ENCODE measurements around the gene KCNH8. TPM values are rescaled to one million over a fixed set of nuclear protein-coding genes. Genes with fewer than 3 reads are reported as not detected.

The KCNH8 gene
- polyA plus RNA-seq, 3 donors: 0.03 TPM; not detected in 2

GRCh38 chr3:19154693-19155250, 6.5 kb downstream of the KCNH8 start:
- H3K9me3 Mint-ChIP-seq: no peaks in the 10 kb centered on the region
- no peaks in the 10 kb centered on the region for H3K79me2 ChIP-seq (ENCODE audit: insufficient read depth, low read length)
- no peaks in the 10 kb centered on the region for H4K20me1 ChIP-seq (ENCODE audit: insufficient read depth, low read length)
- H3K36me3 ChIP-seq (replicated peaks in 1 of 2; ENCODE audit: control insufficient read depth in 1 of 2, insufficient read depth in 2 of 2, low read length in 2 of 2): no peaks in the 10 kb centered on the region
- H3K4me3 ChIP-seq (replicated peaks in 1 of 3; ENCODE audit: low read depth in 2 of 3, low read length in 3 of 3): no peak overlapping the region
- no peaks in the 10 kb centered on the region for H3K9me3 ChIP-seq (replicated peaks in 1 of 2; ENCODE audit: control insufficient read depth in 1 of 2, insufficient read depth in 1 of 2, low read length in 2 of 2)
- no peak for TF ChIP-seq CTCF (IDR thresholded peaks at IDR 0.05)
- H3K36me3 Mint-ChIP-seq: no peaks in the 10 kb centered on the region
- H3K4me3 Mint-ChIP-seq: no peak overlapping the region
- peaks cover 6 to 11% of the 10 kb centered on the region in 2 donors for H3K27me3 ChIP-seq (ENCODE audit: control insufficient read depth in 2 of 2, insufficient read depth in 2 of 2, low read length in 2 of 2)
- no peak for DNase-seq
- no peak overlapping the region for H3K27ac Mint-ChIP-seq
- no peaks in the 10 kb centered on the region for H3K4me1 Mint-ChIP-seq
- no peaks in the 10 kb centered on the region for H3K4me1 ChIP-seq (ENCODE audit: control insufficient read depth in 1 of 2, insufficient read depth in 2 of 2, low read length in 2 of 2)
- H3K9ac ChIP-seq (ENCODE audit: insufficient read depth, low read length, poor library complexity, severe bottlenecking): no peak overlapping the region
- H2AFZ ChIP-seq (ENCODE audit: insufficient read depth, low read depth, low read length, poor library complexity, severe bottlenecking): no peak overlapping the region
- intact Hi-C loops (cut with micrococcal nuclease): no loop called here
- H3K27ac ChIP-seq (ENCODE audit: low read depth in 1 of 2, low read length in 2 of 2): no peak overlapping the region
- WGBS (ENCODE audit: insufficient coverage): 100% methylated on average over 1 of the region's 3 CpGs
- peaks cover 5 to 10% (median 7%) of the 10 kb centered on the region in 3 donors for H3K27me3 Mint-ChIP-seq (ENCODE audit: low read depth in 3 of 3)
- no peak overlapping the region for H3K4me2 ChIP-seq (replicated peaks; ENCODE audit: extremely low read depth, low read length, poor library complexity, severe bottlenecking)

- Histone ChIP-seq H4K20me1 (ENCODE audit: insufficient read depth, low read length) (no peaks in the 10 kb centered on the region), H3K4me2 (replicated peaks; ENCODE audit: extremely low read depth, low read length, poor library complexity, severe bottlenecking) (no peak overlapping the region), H3K9me3 (replicated peaks in 1 of 2; ENCODE audit: control insufficient read depth in 1 of 2, insufficient read depth in 1 of 2, low read length in 2 of 2) (no peaks in the 10 kb centered on the region), H3K4me3 (replicated peaks in 1 of 3; ENCODE audit: low read depth in 2 of 3, low read length in 3 of 3) (no peak overlapping the region), H3K27me3 (ENCODE audit: control insufficient read depth in 2 of 2, insufficient read depth in 2 of 2, low read length in 2 of 2) (peaks cover 4 to 6% of the 10 kb centered on the region in 2 donors), H3K79me2 (ENCODE audit: insufficient read depth, low read length) (no peaks in the 10 kb centered on the region), H2AFZ (ENCODE audit: insufficient read depth, low read depth, low read length, poor library complexity, severe bottlenecking) (no peak overlapping the region), H3K4me1 (ENCODE audit: control insufficient read depth in 1 of 2, insufficient read depth in 2 of 2, low read length in 2 of 2) (no peaks in the 10 kb centered on the region), H3K9ac (ENCODE audit: insufficient read depth, low read length, poor library complexity, severe bottlenecking) (no peak overlapping the region), H3K27ac (ENCODE audit: low read depth in 1 of 2, low read length in 2 of 2) (no peak overlapping the region), H3K36me3 (replicated peaks in 1 of 2; ENCODE audit: control insufficient read depth in 1 of 2, insufficient read depth in 2 of 2, low read length in 2 of 2) (no peaks in the 10 kb centered on the region)
- peaks cover 0 to 5% (median 3%) of the 10 kb centered on the region in 3 donors for H3K27me3 Mint-ChIP-seq (ENCODE audit: low read depth in 3 of 3)
- WGBS (ENCODE audit: insufficient coverage): 81% methylated on average over 1 of the region's 2 CpGs
- no peak overlapping the region for H3K27ac Mint-ChIP-seq
- H3K9me3 Mint-ChIP-seq: no peaks in the 10 kb centered on the region
- no peaks in the 10 kb centered on the region for H3K36me3 Mint-ChIP-seq
- no peaks in the 10 kb centered on the region for H3K4me1 Mint-ChIP-seq
- no peak overlapping the region for H3K4me3 Mint-ChIP-seq
- intact Hi-C loops (cut with micrococcal nuclease): no loop called here
- no peak for DNase-seq
- no peak for TF ChIP-seq CTCF (IDR thresholded peaks at IDR 0.05)
These were observed 7.1 kb downstream of the KCNH8 start for GRCh38 chr3:19155375-19155774.
